GM18517 (cell line): Measurements from ENCODE around the gene SMIM32.

Source experiments
- ATAC-seq: cut with Tn5 transposase; IDR thresholded peaks from one replicate; pipeline ENCODE4 v1.9.1; 2021; ENCODE audit warnings: mild to moderate bottlenecking, moderate library complexity; ENCODE audit not compliant: unreplicated experiment

The SMIM32 gene

GRCh38 chr5:136192526-136193321 lies at the start of gene SMIM32:
TSS of gene SMIM32 (minus strand) at chr5:136193162. CDS start at chr5:136192524, 638 bp downstream.
- no peak for ATAC-seq

DNA sequence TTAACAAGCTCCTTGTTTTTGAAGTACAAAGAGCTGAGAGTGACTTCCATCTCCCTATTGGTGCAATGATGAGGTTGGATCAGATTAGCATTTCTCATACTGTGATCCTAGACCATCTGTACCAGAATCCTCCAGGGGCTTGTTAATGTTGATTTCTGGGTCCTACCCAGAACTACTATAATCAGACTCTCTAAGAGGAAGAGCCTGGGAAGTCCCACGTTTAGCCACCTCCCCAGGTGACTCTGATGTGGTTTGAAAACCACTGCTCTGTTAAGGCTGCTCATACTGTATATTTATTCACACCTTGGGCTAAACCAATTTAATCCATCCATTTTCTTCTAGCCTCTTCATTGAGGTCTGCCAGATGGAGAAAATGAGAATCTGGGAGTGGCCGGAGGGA lies 49.6 kb upstream of the SMIM32 start:
- ATAC-seq, result no peak

GRCh38 chr5:136242136-136242535 lies 49.2 kb upstream of the SMIM32 start:
- no peak for ATAC-seq

DNA sequence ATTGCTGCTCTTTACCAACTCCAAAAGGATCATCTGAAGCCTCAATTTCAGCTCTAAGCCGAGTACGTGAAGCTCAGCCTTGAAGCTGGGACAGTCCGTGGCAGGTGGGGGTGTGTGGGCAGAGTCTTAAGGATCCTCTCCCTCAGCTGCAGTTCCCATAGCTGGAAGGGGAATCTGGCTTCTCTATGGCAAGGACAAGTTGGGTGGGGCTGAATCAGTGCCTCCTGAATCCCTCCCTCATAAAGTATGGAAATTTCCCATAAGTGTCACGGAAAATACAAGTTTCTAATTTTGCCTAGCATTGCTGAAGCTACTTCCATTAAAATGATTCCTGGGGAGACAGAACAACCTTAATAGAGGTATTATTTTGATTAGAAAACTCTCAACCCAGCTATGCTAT lies 47.9 kb upstream of the SMIM32 start:
- no peak for ATAC-seq

DNA sequence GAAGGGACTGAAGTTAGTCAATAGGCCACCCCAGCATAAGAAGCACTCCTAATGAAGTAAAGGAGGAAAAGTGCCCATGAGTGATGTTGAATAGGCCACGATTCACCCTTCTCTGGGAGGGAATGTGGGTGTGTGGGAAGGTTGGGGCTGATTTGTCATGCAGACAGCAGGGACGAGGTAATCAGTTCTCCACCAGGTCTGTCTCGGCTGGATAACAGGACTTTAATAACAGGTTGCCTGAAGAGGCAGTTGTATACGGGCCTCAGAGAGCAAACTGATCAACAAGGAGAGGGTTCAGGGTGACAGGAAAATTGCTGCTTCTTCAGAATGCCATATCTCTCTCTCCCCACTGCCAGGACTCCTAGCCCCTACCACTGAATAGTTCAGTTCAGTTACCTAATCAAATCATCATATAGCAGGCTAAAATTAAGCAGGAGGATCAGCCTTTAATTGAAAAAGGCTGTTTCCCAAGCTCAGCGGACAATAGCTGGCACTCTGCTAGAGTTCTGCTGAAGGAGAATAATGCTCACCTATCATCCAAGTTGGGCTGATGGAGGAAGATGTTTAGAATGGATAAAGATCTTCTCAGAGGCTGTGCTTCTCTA lies 43.6 kb upstream of the SMIM32 start:
- no peak for ATAC-seq

DNA sequence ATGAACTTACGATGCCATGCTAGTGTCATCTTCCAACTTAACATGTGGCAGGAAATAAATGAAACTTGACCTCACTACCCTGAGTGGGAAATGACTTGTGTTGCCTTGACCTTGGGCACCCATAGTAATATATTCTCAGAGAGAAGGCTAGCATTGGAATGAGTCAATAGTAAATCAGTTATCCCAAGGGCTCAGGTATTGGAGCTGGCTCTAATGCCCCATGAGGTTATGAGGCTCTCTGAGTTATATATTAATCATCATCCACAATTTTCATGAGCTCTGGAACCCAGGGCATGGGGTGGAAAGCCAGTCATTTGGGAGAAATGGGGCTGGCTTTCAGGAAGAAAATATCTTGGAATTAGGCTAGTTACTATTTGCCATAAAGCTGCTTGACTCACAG lies 42.4 kb upstream of the SMIM32 start:
- no peak for ATAC-seq

- ATAC-seq, result no peak
These were observed 39.4 kb upstream of the SMIM32 start for GRCh38 chr5:136232316-136232715.

- ATAC-seq, result no peak
These were observed 37.2 kb upstream of the SMIM32 start for GRCh38 chr5:136230176-136230575.

- ATAC-seq, result no peak
These were observed 35.3 kb upstream of the SMIM32 start for GRCh38 chr5:136228136-136228757.

DNA sequence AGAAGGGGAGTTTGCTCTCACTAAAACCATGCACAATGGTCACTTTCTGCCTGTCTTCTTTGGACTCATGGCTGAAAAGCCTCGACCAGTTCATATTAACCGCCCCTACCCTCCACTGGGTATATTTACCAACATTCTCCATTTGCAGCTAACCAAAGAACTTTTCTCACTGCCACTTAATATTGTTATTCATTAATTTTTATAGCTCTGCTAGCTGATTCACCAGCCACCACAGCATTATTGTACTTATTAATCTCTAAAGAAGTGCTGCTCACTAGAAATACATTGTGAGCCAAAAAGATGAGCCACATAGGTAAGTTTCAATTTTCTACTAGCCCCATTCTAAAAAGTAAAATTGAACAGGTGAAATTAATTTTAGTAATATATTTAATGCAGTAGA lies 33.4 kb upstream of the SMIM32 start:
- ATAC-seq, result no peak

- no peak for ATAC-seq
These were observed 32.8 kb upstream of the SMIM32 start for GRCh38 chr5:136225796-136226195.

- ATAC-seq, result no peak
These were observed 29.7 kb upstream of the SMIM32 start for GRCh38 chr5:136222580-136223235.

DNA sequence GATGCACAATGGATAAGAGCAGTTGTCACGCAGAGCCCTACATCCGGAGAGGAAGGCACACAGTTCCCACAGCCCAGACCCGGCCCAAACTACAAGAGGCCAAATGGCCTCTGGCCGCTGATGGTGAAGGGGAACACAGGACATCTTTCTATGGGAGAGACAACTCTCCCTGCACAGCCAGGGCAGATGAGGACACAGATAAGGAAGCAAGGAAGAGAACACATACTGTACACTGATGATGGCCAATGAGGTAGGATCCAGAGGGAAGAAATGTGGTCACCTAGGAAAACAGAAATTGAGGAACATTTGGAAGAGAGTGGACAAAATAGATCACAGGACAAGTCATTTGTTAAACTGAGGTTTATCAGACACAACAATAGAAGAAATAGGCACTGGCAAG lies 28.4 kb upstream of the SMIM32 start:
- ATAC-seq, result no peak

DNA sequence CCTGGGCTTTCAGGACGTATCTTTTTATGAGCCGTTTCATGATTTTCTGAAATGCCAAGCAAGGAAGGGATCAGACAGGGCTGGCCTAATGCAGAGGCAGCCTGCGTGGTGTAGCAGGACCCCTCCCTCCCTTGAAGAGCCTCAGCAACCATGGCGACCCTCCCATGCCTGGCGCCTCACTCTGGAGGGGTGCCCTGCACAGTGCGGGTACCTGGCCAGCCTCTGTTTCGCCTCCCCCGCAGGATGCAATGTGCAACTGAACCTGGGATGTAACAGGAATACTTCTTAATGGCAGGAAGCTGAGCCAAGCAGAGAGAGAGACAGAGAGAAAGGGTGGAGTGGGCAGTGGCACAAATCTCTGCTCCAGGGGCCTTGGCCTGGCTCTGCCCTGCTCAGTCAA lies 23.3 kb upstream of the SMIM32 start:
- ATAC-seq, result no peak

- ATAC-seq, result no peak
These were observed 22.9 kb upstream of the SMIM32 start for GRCh38 chr5:136215812-136216211.

- no peak for ATAC-seq
These were observed 21.0 kb upstream of the SMIM32 start for GRCh38 chr5:136213919-136214493.

- no peak for ATAC-seq
These were observed 19.3 kb upstream of the SMIM32 start for GRCh38 chr5:136212252-136212721.

DNA sequence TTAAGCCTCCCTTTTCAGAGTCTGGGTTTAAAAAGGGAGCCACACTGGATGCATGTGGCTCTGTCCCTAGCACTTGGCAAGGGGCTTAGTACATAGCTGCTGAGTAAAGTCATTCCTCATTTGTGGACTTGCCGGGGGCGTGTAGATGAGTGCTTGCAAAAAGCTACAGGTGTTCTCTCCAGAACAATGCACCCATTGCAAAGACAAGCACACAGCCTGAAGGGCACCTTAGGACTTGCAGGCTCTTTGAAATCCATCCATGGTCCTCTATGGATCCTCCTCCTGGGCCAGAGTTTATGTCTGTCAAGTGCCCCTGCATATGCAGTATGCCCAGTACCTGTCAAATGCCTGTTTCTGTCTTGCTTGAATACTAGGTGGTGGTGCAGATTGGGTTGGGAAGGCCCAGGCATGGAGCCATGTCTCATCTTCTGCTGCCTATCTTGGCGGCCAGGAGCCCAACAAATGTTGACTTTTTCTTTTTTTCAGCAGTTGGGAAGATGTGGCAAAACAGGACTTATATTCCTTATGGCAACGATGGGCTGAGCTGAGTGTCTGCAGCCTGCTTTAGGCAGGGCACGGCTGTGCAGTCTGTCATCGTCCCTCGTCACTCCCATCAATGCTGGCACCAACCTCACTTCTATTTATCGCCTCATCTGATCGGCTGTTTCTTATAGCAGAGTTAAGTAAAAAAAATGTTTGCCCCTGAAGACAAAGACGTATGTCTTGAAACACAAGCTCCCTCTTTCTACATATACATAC lies 18.5 kb upstream of the SMIM32 start:
- ATAC-seq, result no peak

DNA sequence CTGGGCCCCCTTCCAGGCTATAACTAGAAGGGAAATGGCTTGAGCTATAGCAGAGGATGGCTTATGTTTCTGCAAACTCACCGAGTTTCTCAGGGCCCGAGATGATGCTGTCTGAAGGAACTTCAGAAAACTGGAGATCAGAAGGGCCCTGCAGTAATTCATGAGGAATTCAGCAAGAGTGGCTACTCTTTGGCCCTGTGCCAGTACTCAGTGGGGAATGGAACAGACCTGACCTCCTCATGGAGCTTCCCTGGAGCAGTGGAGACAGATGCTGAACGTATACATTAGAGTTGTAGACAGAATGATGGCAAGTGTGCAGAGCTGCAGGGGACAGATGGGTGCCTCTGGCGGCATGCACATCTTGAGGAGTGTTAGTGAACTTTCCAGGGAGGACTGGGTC lies 17.3 kb upstream of the SMIM32 start:
- no peak for ATAC-seq

DNA sequence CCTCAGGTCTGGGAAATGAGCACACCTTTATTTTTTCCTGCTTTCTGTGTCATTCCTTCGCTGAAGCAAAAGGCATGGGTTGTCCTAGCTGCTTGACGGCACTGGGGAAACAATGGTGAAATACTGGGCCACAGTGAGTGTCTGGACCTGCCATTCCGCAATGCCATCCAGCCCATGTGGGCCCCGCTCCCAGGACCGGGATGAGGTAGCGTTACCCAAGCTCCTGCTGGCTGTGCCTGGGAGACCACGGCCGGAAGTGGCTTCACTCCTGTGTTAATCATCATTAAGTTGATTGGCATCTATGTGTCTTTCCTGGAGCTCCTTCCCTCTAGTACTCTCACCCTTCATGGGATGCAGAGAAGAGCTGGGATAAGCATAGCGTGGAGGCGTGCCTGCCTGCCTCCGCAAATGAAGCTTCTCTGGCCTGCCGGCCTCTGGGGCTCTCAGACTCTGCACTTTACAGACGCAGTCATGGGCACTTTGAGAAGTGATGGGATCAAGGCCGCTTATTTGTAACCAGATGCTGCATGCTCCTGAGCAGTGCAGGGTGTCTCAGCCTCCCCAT lies 16.5 kb upstream of the SMIM32 start:
- no peak for ATAC-seq
